HG03354 (cell line): Measurements from ENCODE around the gene METTL25.
"Not testable (repeated sequence)": the region's sequence is repeated elsewhere in the genome, so short reads cannot be mapped to it uniquely, and the experiment has no call there.

ENCODE experiments used
- ATAC-seq: cut with Tn5 transposase; IDR thresholded peaks from one replicate; pipeline ENCODE4 v1.9.1; 2021; ENCODE audit warnings: mild to moderate bottlenecking; ENCODE audit not compliant: unreplicated experiment, poor library complexity, severe bottlenecking

METTL25 gene, protein sequence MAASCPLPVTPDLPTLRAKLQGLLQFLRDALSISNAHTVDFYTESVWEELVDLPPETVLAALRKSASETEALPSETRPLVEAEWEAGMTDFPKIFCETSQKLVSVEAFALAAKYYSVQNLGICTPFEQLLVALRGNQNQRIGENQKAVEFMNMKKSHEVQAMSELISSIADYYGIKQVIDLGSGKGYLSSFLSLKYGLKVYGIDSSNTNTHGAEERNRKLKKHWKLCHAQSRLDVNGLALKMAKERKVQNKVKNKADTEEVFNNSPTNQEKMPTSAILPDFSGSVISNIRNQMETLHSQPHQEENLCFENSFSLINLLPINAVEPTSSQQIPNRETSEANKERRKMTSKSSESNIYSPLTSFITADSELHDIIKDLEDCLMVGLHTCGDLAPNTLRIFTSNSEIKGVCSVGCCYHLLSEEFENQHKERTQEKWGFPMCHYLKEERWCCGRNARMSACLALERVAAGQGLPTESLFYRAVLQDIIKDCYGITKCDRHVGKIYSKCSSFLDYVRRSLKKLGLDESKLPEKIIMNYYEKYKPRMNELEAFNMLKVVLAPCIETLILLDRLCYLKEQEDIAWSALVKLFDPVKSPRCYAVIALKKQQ

GRCh38 chr12:82358200-82359114, at the start of gene METTL25, which contains the start of gene CCDC59:
METTL25 (plus strand) TSS chr12:82358529; CDS start chr12:82358566, 37 bp downstream.
CCDC59 (minus strand) TSS chr12:82358387; CDS start chr12:82358376, 11 bp downstream.
- peak; percentile 92 for ATAC-seq

- no peak for ATAC-seq
These were observed 43.9 kb upstream of the METTL25 start for GRCh38 chr12:82314406-82314892.

- no peak for ATAC-seq
These were observed 39.1 kb upstream of the METTL25 start for GRCh38 chr12:82319276-82319675.

GRCh38 chr12:82325540-82326336, 32.6 kb upstream of the METTL25 start:
- no peak for ATAC-seq

GRCh38 chr12:82326905-82327503, 31.3 kb upstream of the METTL25 start:
- ATAC-seq: peak; percentile 78

- ATAC-seq: no peak
These were observed 30.5 kb upstream of the METTL25 start for GRCh38 chr12:82327861-82328260.

DNA sequence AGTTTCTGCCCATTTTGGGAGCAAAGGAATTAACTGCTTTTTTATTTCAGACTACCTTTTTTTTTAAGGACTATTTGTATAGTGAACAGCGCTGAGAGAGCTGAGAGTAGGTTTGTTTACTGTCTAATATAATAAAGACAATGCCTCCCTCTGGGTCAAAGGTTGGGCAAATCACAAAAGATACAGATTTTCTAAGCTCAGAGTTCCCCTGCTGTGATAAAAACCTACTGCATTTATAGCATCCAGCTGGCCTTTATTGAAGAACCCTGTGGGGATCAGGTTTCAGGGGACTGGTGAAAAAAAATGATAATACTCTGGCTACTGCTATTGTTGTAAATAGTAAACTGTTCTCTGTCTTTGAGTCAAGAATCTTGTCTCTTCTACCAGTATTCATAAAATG, 28.8 kb upstream of the METTL25 start:
- no peak for ATAC-seq

DNA sequence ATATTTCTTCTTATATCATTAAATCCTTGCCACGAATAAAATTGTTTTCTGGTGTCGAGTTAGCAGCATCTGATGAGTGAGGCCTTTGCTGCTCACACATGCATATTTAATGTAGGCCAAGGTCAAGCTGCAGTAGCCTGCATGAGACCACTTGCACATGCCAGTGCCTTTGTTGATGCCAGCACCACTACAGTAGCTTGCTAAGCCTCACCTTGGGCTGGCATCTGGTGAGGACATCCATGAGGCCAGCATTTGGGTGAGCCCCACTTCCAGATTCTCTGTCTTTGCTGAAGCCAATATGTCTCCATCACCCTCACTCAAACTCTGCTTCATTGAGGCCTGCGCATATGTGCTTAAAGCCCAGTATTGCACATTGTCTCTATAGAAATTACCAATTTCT, 8.2 kb upstream of the METTL25 start:
- ATAC-seq: no peak

DNA sequence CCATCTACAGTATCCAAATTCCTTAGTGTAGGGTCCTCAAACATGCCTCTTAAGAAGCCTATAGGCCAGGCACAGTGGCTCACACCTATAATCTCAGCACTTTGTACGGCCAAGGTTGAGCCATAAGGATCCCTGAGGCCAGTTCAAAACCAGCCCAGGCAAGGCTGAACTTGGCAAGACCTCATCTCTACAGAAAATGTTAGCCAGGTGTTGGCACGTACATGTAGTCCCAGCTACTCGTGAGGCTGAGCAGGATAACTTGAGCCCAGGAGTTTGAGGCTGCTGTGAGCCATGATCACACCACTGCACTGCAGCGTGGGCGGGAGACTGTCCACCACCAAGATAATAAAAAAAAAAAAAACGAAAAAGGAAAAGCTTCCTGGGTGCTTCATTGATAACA, 6.9 kb upstream of the METTL25 start:
- no peak for ATAC-seq

DNA sequence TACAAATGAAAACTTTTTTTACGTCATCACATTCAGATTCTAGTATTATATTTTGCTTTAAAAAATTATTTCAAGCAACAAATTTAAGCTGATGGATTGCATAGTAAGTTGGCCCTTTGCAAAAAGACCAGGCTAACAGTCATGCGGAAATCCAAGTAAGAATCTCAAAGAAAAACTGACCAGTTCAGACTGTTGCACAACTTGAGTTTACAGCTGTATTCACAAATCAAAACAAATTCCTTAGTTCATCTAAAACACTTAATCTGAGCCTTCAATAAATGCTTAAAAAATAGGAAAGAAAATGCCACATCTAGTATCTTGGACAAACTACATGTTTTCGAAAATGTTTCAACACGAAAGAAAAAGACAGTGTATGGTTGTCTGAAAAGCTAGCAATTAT, 989 bp upstream of the METTL25 start:
- ATAC-seq: no peak

- ATAC-seq: no peak
These were observed 507 bp upstream of the METTL25 start for GRCh38 chr12:82357845-82358199.

GRCh38 chr12:82359115-82359478, 768 bp downstream of the METTL25 start:
- ATAC-seq: peak; percentile 16

GRCh38 chr12:82360834-82361233, 2.5 kb downstream of the METTL25 start:
- ATAC-seq: not testable (repeated sequence)

DNA sequence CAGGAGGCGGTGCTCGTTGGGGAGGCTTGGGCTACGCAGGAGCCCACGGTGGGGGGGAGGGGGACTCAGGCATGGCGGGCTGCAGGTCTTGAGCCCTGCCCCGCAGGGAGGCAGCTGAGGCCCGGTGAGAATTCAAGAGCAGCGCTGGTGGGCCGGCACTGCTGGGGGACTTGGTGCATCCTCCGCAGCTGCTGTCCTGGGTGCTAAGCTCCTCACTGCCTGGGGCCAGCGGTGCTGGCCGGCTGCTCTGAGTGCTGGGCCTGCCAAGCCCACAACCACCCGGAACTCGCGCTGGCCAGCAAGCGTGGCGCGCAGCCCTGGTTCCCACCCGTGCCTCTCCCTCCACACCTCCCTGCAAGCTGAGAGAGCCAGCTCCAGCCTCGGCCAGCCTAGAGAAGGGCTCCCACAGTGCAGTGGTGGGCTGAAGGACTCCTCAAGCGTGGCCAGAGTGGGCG, 3.2 kb downstream of the METTL25 start:
- no peak for ATAC-seq

- no peak for ATAC-seq
These were observed 5.7 kb downstream of the METTL25 start for GRCh38 chr12:82363990-82364389.

DNA sequence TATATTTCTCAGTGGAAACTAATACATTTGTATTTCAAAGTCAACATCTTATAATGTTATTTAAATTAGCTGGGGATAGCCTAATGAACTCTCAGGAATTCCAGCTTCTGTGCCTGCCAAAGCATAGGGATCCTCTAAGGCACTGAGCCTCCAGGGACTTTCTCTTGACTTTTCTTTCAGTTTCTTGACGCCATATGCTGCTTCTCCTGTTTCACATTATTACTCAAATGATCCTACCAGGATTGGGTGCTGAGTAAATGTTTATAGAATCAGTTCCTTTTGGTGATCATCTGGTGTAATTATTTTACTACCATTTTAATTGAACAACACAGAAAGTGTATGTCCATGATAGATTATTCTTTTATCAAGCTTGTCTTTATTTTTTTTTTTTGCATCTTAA, 7.9 kb downstream of the METTL25 start:
- peak; percentile 64 for ATAC-seq

GRCh38 chr12:82375201-82375600, 16.9 kb downstream of the METTL25 start:
- ATAC-seq: no peak

- ATAC-seq: peak; percentile 58
These were observed 20.7 kb downstream of the METTL25 start for GRCh38 chr12:82378997-82379396.
